ENCODE measurements around the gene ARHGAP10.

DNA sequence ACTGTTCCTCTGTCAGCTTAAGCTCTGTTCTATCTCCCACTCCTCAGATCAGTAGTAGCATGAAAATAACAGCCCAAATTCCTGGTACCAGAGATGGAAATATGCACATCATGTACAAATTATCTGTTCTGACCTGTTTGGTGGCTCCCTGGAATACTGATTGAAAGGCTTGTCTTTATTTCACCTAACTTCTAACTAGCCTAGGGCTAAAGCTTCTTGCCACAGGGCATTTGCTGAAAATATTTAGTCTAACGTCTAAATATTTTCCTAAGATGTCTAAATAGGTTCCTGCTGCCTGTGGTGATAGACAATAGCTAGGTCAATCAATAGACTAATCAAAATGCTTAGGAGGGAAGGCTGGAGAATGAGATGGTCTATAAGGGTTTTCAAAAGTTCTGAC lies 35.0 kb upstream of the ARHGAP10 start:
- TF ChIP-seq, protein P1, sequence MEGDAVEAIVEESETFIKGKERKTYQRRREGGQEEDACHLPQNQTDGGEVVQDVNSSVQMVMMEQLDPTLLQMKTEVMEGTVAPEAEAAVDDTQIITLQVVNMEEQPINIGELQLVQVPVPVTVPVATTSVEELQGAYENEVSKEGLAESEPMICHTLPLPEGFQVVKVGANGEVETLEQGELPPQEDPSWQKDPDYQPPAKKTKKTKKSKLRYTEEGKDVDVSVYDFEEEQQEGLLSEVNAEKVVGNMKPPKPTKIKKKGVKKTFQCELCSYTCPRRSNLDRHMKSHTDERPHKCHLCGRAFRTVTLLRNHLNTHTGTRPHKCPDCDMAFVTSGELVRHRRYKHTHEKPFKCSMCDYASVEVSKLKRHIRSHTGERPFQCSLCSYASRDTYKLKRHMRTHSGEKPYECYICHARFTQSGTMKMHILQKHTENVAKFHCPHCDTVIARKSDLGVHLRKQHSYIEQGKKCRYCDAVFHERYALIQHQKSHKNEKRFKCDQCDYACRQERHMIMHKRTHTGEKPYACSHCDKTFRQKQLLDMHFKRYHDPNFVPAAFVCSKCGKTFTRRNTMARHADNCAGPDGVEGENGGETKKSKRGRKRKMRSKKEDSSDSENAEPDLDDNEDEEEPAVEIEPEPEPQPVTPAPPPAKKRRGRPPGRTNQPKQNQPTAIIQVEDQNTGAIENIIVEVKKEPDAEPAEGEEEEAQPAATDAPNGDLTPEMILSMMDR (IDR thresholded peaks at IDR 0.05; ENCODE audit: insufficient read depth, low read depth, low read length): no peak
- TF ChIP-seq EZH2 (IDR thresholded peaks at IDR 0.05; ENCODE audit: insufficient read depth, low read length): no peak

Data from astrocyte (in vitro differentiated cells and primary cell).